ENCODE data around the gene GABARAPL1. TPM values are rescaled to one million over a fixed set of nuclear protein-coding genes. Genes with fewer than 3 reads are reported as not detected.
"Not testable (repeated sequence)": the region's sequence is repeated elsewhere in the genome, so short reads cannot be mapped to it uniquely, and the experiment has no call there.

GABARAPL1 gene
- total RNA-seq, 1 donor from 2014 or later, result 74.7 TPM

DNA sequence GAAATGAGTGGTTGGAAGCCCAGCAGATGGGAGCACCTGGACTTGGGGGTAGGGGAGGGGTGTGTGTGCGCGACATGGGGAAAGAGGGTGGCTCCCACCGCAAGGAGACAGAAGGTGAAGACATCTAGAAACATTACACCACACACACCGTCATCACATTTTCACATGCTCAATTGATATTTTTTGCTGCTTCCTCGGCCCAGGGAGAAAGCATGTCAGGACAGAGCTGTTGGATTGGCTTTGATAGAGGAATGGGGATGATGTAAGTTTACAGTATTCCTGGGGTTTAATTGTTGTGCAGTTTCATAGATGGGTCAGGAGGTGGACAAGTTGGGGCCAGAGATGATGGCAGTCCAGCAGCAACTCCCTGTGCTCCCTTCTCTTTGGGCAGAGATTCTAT is 9.2 kb downstream of the GABARAPL1 start:
- H3K9me3 Mint-ChIP-seq (ENCODE audit: unreplicated experiment), result no peaks in the 10 kb centered on the region
- no peak overlapping the region for H3K27ac Mint-ChIP-seq (ENCODE audit: unreplicated experiment)
- no peaks in the 10 kb centered on the region for H3K4me1 Mint-ChIP-seq (ENCODE audit: unreplicated experiment)
- DNase-seq (ENCODE audit: extremely low spot score, unreplicated experiment), result no peak
- TF ChIP-seq, protein P1, sequence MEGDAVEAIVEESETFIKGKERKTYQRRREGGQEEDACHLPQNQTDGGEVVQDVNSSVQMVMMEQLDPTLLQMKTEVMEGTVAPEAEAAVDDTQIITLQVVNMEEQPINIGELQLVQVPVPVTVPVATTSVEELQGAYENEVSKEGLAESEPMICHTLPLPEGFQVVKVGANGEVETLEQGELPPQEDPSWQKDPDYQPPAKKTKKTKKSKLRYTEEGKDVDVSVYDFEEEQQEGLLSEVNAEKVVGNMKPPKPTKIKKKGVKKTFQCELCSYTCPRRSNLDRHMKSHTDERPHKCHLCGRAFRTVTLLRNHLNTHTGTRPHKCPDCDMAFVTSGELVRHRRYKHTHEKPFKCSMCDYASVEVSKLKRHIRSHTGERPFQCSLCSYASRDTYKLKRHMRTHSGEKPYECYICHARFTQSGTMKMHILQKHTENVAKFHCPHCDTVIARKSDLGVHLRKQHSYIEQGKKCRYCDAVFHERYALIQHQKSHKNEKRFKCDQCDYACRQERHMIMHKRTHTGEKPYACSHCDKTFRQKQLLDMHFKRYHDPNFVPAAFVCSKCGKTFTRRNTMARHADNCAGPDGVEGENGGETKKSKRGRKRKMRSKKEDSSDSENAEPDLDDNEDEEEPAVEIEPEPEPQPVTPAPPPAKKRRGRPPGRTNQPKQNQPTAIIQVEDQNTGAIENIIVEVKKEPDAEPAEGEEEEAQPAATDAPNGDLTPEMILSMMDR (IDR thresholded peaks at IDR 0.05), result no peak
- no peak overlapping the region for H3K4me3 Mint-ChIP-seq (ENCODE audit: unreplicated experiment)
- H3K27me3 Mint-ChIP-seq (ENCODE audit: unreplicated experiment), result no peaks in the 10 kb centered on the region
- peaks cover 50% of the 10 kb centered on the region for H3K36me3 Mint-ChIP-seq (ENCODE audit: unreplicated experiment)

DNA sequence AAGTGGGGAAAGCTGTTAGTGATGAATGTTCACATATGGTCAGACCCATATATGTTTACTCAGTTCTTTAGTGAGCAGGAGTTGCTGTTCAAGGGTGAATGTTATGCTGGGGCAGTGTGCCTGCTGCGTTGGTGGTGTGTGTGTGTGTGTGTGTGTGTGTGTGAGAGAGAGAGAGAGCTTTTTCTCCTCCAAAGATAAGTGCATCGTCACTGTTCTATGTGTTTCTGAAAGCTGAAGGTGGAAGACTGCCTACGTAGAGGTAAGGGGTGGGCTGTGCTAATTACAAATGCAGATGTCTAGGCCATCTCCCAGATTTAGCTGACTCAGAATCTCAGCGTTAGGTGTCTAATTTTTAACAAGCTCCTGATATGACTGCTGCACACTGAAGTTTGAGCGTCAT is 10.5 kb downstream of the GABARAPL1 start:
- DNase-seq (ENCODE audit: extremely low spot score, unreplicated experiment), result no peak
- TF ChIP-seq, protein P1 (IDR thresholded peaks at IDR 0.05), result no peak
- Mint-ChIP-seq H3K36me3 (ENCODE audit: unreplicated experiment) (peaks cover 46% of the 10 kb centered on the region), H3K27me3 (ENCODE audit: unreplicated experiment) (no peaks in the 10 kb centered on the region), H3K27ac (ENCODE audit: unreplicated experiment) (no peak overlapping the region), H3K4me3 (ENCODE audit: unreplicated experiment) (no peak overlapping the region), H3K9me3 (ENCODE audit: unreplicated experiment) (no peaks in the 10 kb centered on the region), H3K4me1 (ENCODE audit: unreplicated experiment) (no peaks in the 10 kb centered on the region)

GRCh38 chr12:10225426-10225825 is 12.7 kb downstream of the GABARAPL1 start:
- not testable (repeated sequence) for H3K9me3 Mint-ChIP-seq (ENCODE audit: unreplicated experiment); H3K4me3 Mint-ChIP-seq (ENCODE audit: unreplicated experiment); DNase-seq (ENCODE audit: extremely low spot score, unreplicated experiment); H3K4me1 Mint-ChIP-seq (ENCODE audit: unreplicated experiment); H3K27me3 Mint-ChIP-seq (ENCODE audit: unreplicated experiment); H3K27ac Mint-ChIP-seq (ENCODE audit: unreplicated experiment)
- peaks cover 44% of the 10 kb centered on the region for H3K36me3 Mint-ChIP-seq (ENCODE audit: unreplicated experiment)

GRCh38 chr12:10226086-10226485 is 13.4 kb downstream of the GABARAPL1 start:
- H3K27me3 Mint-ChIP-seq (ENCODE audit: unreplicated experiment), result no peaks in the 10 kb centered on the region
- TF ChIP-seq, protein P1 (IDR thresholded peaks at IDR 0.05), result no peak
- H3K36me3 Mint-ChIP-seq (ENCODE audit: unreplicated experiment), result peaks cover 37% of the 10 kb centered on the region
- H3K4me3 Mint-ChIP-seq (ENCODE audit: unreplicated experiment), result no peak overlapping the region
- H3K27ac Mint-ChIP-seq (ENCODE audit: unreplicated experiment), result no peak overlapping the region
- H3K9me3 Mint-ChIP-seq (ENCODE audit: unreplicated experiment), result no peaks in the 10 kb centered on the region
- no peaks in the 10 kb centered on the region for H3K4me1 Mint-ChIP-seq (ENCODE audit: unreplicated experiment)
- DNase-seq (ENCODE audit: extremely low spot score, unreplicated experiment), result no peak

DNA sequence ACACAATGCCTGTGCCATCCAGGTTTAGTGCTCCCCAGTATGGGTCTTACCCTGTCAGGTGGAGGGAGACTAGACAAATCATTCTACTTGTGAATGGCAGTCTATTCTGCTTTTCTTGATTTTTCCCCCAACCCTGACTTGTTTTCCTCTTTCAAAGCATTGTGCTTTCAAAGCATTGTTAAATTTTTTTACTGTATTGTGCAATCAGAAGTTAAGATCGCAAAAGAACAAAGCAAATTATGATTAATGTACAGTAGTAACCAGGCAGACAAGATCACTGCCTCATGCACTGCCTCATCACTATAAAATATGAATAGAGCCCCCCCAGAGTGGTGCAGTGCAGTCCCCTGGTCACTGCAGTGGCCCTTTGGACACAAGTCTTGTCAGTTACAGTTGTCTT is 14.1 kb downstream of the GABARAPL1 start:
- DNase-seq (ENCODE audit: extremely low spot score, unreplicated experiment), result no peak
- TF ChIP-seq, protein P1 (IDR thresholded peaks at IDR 0.05), result no peak
- Mint-ChIP-seq H3K27ac (ENCODE audit: unreplicated experiment) (no peak overlapping the region), H3K4me1 (ENCODE audit: unreplicated experiment) (no peaks in the 10 kb centered on the region), H3K4me3 (ENCODE audit: unreplicated experiment) (no peak overlapping the region), H3K36me3 (ENCODE audit: unreplicated experiment) (peaks cover 31% of the 10 kb centered on the region), H3K9me3 (ENCODE audit: unreplicated experiment) (no peaks in the 10 kb centered on the region), H3K27me3 (ENCODE audit: unreplicated experiment) (no peaks in the 10 kb centered on the region)

DNA sequence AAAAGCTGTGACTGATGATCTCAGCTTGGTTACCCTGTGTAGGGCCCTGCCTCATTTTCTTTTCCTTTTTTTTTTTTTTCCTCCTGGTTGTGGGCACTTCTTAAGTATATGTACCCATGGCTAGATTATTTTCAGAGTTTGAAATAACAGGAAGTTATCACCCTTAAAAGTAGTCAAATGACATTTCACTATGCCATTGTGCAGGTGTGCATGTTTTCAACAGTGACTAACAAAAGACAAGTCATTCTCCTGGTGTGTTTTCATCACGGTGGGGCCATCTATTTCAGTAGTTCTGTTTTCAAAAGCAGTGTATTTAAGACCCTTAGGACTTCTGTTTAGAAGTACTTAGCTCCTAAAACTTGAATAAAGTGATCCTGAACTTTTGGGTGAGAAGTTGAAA is 15.0 kb downstream of the GABARAPL1 start:
- Mint-ChIP-seq H3K36me3 (ENCODE audit: unreplicated experiment) (peaks cover 22% of the 10 kb centered on the region), H3K4me3 (ENCODE audit: unreplicated experiment) (no peak overlapping the region), H3K27me3 (ENCODE audit: unreplicated experiment) (no peaks in the 10 kb centered on the region), H3K27ac (ENCODE audit: unreplicated experiment) (no peak overlapping the region), H3K9me3 (ENCODE audit: unreplicated experiment) (no peaks in the 10 kb centered on the region), H3K4me1 (ENCODE audit: unreplicated experiment) (no peaks in the 10 kb centered on the region)
- DNase-seq (ENCODE audit: extremely low spot score, unreplicated experiment), result no peak
- TF ChIP-seq, protein P1 (IDR thresholded peaks at IDR 0.05), result no peak
